HG03108 (cell line): ENCODE results near the gene TIMM22.

Source experiments
- ATAC-seq: cut with Tn5 transposase; IDR thresholded peaks from one replicate; pipeline ENCODE4 v1.9.1; 2021; ENCODE audit warnings: moderate library complexity; ENCODE audit not compliant: unreplicated experiment

Gene TIMM22

DNA sequence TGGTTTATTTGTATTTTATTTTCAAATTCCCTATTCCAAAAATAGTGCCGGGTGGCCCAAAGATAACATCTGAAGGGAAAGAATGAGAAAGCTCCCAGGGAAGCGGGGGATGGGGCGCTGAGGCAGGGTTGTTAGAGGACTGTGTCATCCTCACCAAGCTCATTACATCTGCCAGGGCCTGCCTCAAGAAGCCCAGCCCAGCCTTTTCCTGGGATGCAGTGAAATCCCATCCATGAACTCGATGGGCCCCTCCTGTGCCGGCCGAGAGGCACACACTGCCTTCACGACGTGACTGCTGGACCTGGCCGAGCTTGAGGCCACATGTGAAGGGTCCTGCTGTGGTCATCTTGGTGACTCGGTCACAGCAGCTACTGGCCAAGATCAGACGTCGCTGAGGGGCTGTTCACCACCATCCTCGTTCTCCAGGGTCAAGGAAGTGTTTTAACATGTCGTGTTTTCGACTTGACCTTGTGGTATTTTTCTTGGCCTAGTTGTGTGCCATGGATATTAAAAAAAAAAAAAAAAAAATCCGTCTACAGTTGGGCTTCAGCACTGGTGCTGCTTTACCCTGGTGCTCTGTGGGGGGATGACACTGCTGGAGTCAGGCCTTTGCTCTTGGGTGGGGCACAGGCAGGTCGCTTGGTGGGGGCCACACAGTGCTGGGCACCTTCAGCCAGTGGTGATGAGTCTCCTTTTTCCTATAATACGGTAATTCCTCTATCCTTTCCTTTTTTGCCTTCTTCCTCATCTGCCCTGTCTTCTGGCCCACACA lies 4.9 kb downstream of the TIMM22 start:
- ATAC-seq = no peak

GRCh38 chr17:1002412-1002753 lies 5.5 kb downstream of the TIMM22 start:
- ATAC-seq = no peak

DNA sequence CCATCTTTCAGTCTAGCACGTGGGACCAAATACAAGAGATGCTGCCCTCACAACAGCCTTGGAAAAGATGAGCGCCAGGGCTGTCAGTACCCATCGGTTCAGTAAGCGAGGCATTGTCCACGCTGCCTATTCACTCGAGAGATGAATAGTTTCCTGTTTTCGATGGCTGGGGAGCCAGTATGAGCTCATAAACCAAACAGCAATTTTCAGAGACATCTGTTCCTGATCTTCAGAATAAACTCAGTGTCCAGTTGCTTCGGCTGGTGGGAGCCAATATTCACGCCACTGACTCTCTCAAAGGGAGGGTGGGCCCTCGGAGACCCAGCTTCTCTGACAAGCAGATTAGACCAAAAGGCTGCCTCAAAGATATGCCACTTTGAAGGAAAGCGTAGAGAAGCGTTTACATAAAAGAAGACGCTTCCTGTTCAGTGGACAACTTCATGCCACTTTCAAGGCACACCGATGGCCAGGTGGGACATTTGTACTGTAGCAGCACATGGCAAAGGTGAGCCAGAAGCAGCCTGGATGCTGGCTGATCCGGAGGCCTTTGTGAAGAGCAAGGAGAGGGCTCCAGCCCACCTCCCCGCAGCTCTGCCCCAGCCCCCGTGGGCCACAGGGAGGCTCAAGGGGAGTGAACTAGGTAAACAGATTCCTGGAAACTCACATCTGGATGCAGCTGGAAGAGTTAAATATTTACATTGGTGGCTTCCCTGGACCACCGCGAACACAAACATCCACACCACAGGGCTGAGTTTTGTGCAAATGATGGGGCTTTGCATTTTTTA lies 6.0 kb downstream of the TIMM22 start:
- no peak for ATAC-seq

- ATAC-seq = no peak
Observed at GRCh38 chr17:1003633-1003971, 6.7 kb downstream of the TIMM22 start.

GRCh38 chr17:1003972-1004768 lies 7.2 kb downstream of the TIMM22 start:
- no peak for ATAC-seq

DNA sequence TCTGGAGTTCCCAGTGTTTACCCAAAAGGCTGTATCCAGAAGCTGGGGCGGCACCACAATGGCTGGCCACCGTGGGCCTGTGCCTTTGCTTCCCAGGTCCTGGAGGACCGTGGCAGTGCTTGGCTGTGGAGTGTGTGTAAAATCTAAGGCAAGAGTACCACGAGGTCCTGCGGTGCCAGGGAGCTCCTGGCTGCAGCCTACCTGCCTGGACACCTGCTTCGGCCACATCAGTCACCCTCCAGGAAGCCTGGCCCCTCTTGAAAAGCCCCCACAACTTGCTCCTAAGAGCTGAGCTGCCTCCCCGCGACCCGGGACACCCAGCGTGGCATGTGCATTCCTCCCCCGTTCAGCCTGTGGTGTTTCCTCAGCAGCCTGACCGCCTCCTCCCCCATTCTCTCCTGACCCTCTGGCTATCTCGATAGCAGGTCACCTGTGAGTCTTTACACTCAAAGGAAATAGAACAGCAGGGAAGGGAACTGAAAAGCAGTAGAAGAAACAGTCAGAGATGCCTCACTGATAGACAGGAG lies 7.9 kb downstream of the TIMM22 start:
- ATAC-seq = no peak

DNA sequence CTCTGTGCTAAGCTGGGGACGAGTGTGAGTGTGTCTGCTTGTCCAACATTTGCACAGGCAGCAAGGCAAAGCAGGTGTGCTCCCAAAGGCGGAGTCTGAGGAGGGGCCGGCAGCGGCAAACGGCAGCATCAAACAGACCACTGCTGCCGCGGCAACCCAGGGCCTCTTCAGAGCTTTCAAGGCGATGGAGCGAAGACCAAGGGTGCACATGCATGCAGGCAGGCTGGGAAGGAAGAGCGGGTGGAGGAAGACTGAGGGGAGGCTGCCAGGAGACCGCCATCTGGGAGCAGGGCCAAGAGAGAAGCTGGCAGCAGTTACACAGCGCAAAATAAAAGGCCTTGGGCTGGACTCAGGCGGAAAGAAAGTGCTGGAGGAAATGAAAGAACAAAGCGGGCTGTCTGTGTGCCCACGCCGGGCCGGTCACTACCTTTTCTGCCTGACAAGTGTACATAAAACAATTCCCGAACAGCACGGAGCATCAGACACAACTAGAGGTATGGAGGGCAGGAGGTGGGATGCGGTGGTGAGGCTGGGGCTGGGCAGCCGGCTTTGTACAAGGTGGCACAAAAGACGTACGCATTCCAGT lies 8.5 kb downstream of the TIMM22 start:
- no peak for ATAC-seq

GRCh38 chr17:1006054-1006453 lies 9.1 kb downstream of the TIMM22 start:
- no peak for ATAC-seq

GRCh38 chr17:1007310-1008007 lies 10.5 kb downstream of the TIMM22 start:
- ATAC-seq = no peak

GRCh38 chr17:1008008-1008761 lies 11.3 kb downstream of the TIMM22 start:
- no peak for ATAC-seq

DNA sequence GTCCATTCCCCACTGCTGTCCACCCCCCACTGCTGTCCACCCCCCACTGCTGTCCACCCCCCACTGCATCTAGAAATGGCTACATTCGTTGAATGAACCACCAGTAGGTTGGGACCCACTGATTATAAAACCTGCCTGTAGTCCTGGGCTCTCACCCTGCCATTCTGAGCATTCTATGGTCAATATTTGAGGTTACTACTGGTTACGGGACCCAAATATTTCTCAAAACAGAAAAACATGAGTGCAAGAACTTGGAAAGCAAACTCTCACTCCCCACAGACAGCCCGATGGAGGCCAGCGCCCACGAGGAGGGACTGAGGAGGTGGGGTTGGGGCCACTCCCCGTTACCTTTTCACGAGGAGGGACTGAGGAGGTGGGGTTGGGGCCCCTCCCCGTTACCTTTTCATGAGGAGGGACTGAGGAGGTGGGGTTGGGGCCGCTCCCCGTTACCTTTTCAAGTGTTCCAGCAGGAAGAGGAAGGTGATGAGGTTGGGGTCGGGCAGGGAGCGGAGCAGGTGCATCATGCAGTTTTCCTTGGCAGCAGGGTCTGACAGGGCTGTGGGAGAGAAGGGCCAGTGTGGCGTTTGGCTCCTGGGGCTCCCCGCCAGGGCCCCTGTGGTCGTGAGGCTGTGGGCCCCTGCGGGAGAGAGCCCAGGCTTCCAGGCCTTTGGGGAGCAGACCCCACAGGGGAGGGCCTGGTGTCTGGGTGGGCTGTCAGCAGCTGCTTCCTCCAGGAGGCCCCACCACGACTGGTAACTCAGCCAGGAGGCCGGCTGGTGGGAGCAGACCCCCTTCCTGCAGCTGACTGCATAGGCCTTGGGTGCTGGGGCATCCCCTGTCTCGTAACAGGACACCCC lies 12.5 kb downstream of the TIMM22 start:
- no peak for ATAC-seq

GRCh38 chr17:1010086-1010450 lies 13.1 kb downstream of the TIMM22 start:
- no peak for ATAC-seq

DNA sequence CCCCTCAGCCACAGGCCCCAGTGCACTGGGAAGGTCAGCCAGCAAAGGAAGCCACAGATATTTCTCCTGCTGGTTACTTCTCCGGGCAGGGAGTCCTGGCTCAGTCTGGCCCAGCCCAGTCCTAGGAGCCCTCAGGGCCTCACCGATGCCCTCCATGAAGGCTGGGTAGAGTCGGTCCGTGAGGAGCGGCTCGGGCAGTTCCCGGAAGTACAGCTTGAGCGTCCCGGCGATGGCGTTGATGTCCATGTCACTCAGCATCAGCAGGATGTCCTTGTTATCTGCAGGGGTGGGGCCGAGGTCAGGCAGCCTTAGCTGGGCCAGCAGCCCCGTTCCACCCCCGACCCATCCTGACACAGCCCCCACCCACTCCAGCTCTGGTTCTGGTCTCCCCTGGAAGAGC lies 13.7 kb downstream of the TIMM22 start:
- no peak for ATAC-seq

- ATAC-seq = no peak
Observed at GRCh38 chr17:1011138-1011537, 14.2 kb downstream of the TIMM22 start.

DNA sequence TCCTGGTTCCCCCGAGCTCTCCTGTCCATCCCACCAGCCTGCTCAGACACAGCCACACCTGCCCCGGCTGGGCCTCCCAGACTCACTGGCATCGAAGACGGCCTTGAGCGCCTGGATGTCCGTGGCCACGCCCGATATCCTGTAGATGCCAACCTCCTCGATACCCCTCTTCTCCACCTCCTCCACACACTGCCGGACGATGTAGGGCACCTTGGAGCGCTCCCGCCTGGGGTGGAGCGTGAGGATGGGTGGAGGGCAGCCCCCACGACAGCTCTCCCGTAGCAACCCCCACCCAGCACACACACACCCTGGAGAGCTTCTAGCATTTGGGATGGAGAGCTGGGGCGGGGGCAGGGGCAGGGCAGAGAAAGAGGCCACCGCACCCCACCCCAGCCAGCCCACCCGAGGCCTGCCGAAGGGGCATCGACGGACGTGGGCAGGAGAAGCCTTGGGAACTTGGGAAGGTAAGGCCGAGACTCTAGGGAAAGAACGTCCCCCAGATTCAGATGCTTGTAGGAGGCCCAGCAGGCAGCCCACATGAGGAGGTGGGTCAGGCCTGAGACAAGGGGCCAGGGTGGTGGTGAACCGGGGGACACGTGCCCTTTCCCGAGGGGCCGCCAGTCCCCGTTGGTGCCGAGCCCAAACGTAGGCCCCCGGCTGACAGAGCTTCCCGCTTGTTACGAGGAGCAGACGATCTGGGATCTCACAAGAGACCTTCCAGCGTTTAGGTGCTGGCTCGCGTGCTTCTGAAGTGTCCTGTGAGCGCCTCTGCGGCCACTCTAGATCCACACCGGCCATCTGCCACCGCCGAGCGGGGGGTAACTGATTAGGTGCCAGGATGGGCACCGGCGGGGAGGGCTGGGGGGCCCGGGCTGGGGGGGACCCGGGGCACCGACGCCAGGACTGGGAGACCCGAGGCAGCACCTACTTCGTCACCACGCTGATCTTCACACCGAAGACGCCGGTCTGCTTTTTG lies 15.1 kb downstream of the TIMM22 start:
- no peak for ATAC-seq

DNA sequence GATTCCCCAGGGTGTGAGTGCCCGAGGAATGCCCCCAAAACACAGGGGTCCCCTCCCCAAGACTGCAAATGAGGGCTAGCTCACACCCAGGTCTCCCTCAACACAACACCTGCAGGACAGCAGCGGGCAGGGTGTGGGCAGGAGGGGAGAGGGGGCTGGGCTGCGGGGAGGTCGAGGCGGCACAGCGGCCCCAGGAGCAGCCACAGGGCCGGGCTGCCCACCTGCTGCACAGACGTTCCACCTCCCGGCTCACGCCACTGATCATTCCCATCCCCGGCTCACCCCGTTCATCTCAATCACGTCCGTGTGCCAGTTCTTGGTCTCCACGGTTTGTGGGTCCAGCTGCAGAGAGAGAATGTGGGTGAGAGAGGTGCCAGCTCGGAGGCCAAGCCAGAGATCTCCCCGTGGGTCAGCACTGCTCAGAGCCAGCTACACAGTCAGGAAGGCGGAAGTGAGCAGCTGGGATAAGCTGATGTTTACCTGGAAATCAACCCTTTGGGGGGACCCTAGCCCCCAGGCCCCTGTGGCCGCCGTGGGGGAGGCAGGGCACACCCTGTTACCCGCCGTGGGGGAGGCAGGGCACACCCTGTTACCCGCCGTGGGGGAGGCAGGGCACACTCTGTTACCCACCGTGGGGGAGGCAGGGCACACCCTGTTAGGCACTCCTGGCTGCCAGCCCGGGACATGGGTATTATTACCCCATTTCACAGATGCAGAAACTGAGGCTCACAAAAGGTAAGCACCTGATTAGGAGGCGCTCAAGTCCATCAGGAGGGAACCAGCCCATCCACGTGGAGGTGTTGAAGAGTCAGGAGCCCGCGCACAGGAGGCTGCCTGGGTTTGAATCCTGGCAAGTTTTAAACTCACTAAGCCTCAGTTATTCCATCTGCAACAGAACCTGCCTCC lies 16.1 kb downstream of the TIMM22 start:
- ATAC-seq = no peak

- no peak for ATAC-seq
Observed at GRCh38 chr17:1013729-1014090, 16.8 kb downstream of the TIMM22 start.
